ENCODE data around the gene DSG2.
A peak's percentile ranks its signal among the peaks of the same experiment; 100 is the strongest.
"Not testable (repeated sequence)": the region's sequence is repeated elsewhere in the genome, so short reads cannot be mapped to it uniquely, and the experiment has no call there.

The DSG2 gene

GRCh38 chr18:31489311-31489710, 8.7 kb upstream of the DSG2 start:
- no peak overlapping the region for H3K27ac ChIP-seq (ENCODE audit: low read length)
- H3K4me1 ChIP-seq (ENCODE audit: control insufficient read depth, low read depth, low read length): no peaks in the 10 kb centered on the region
- no peaks in the 10 kb centered on the region for H3K9me3 ChIP-seq (ENCODE audit: control insufficient read depth, low read depth, low read length)
- no peaks in the 10 kb centered on the region for H3K36me3 ChIP-seq (ENCODE audit: control insufficient read depth, low read depth, low read length)
- no peaks in the 10 kb centered on the region for H3K27me3 ChIP-seq (ENCODE audit: control insufficient read depth, insufficient read depth, low read length)
- no peak overlapping the region for H3K9ac ChIP-seq (ENCODE audit: low read length)
- no peak overlapping the region for H3K4me3 ChIP-seq (ENCODE audit: low read length)

DNA sequence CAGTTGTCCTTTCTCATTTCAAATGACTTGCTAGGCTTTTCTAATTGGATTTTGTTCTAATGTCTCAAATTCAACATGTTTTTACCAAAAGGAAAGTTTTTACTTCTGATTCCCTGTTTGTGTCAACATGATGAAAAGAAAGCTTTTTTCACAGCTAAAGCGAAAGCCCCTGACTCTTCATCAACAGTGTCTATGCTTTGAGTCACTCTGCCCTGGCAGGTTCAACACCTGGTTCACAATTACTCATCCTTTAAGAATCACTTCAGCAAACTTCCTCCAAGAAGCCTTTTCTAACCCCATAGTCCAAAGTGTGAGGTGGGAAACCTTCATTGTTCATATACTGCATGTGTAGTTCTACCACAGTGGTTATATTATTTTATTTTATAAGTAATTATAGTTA, 7.6 kb upstream of the DSG2 start:
- H3K27me3 ChIP-seq (ENCODE audit: control insufficient read depth, insufficient read depth, low read length): no peaks in the 10 kb centered on the region
- H3K36me3 ChIP-seq (ENCODE audit: control insufficient read depth, low read depth, low read length): no peaks in the 10 kb centered on the region
- H3K27ac ChIP-seq (ENCODE audit: low read length): no peak overlapping the region
- no peak overlapping the region for H3K9ac ChIP-seq (ENCODE audit: low read length)
- no peaks in the 10 kb centered on the region for H3K4me1 ChIP-seq (ENCODE audit: control insufficient read depth, low read depth, low read length)
- no peaks in the 10 kb centered on the region for H3K9me3 ChIP-seq (ENCODE audit: control insufficient read depth, low read depth, low read length)
- H3K4me3 ChIP-seq (ENCODE audit: low read length): no peak overlapping the region

DNA sequence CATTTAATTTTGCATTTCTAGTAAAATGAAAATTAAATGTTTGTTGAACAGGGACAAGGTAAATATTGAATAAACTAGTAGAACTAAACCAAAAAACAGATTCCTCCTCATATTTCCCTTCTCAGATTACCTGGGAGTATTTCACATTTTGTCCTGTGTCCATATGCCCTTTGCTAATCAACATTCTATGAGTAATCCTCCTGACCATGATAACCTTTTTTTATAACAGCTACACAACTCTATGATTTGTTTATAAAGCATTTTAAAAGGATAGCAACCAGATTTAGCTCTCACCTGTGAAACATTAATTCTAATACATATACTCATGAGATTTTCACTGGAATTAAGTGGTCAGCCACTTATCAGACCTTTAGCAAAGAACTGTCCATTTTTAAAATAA, 7.1 kb upstream of the DSG2 start:
- Histone ChIP-seq H3K4me1 (ENCODE audit: control insufficient read depth, low read depth, low read length) (no peaks in the 10 kb centered on the region), H3K9ac (ENCODE audit: low read length) (no peak overlapping the region), H3K4me3 (ENCODE audit: low read length) (no peak overlapping the region), H3K27me3 (ENCODE audit: control insufficient read depth, insufficient read depth, low read length) (no peaks in the 10 kb centered on the region), H3K36me3 (ENCODE audit: control insufficient read depth, low read depth, low read length) (no peaks in the 10 kb centered on the region), H3K9me3 (ENCODE audit: control insufficient read depth, low read depth, low read length) (no peaks in the 10 kb centered on the region), H3K27ac (ENCODE audit: low read length) (no peak overlapping the region)

DNA sequence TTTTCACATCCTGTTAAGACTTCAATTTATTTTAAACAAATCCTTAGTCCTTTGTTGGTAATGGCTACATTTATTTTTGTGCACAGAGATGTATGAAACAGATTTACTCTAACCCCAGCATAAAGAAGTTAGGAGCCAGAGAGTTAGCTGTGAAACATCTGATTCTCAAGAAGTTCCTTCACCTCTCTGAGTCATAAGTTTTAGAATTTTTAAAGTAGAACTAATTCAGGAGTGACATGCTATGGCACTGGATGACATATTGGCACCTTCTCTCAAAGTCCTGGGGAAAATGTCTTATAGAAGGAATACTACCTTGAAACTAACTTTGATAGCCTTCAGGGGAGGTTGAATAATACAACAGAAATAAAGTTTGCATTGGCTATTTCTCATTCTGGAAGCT, 6.4 kb upstream of the DSG2 start:
- Histone ChIP-seq H3K4me3 (ENCODE audit: low read length) (no peak overlapping the region), H3K27ac (ENCODE audit: low read length) (no peak overlapping the region)

DNA sequence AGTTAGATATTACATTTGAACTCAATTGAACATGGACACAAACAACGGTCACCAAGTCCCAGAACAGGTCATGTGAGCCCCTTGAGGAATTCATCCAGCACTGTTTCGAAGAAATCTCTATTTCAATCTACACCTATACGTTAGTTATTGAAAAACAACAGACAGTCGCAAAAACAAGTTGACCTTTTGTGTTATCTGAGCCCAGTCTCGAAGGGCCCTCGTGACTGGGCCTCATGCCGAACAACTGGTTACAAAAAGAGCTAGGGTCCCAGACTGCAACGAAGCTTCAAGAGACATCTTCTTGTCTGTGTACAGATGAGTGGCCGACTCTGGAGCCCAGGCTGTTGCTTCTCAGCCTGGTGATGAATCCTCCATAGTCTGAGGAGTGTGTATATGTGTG, 5.3 kb upstream of the DSG2 start:
- H3K4me1 ChIP-seq (ENCODE audit: control insufficient read depth, low read depth, low read length): no peaks in the 10 kb centered on the region
- no peaks in the 10 kb centered on the region for H3K36me3 ChIP-seq (ENCODE audit: control insufficient read depth, low read depth, low read length)
- no peaks in the 10 kb centered on the region for H3K9me3 ChIP-seq (ENCODE audit: control insufficient read depth, low read depth, low read length)
- H3K4me3 ChIP-seq (ENCODE audit: low read length): no peak overlapping the region
- H3K27ac ChIP-seq (ENCODE audit: low read length): no peak overlapping the region
- H3K27me3 ChIP-seq (ENCODE audit: control insufficient read depth, insufficient read depth, low read length): peaks cover 11% of the 10 kb centered on the region
- H3K9ac ChIP-seq (ENCODE audit: low read length): no peak overlapping the region

More for the DNA sequence above, 6.4 kb upstream of the DSG2 start:
- Histone ChIP-seq H3K36me3 (ENCODE audit: control insufficient read depth, low read depth, low read length) (no peaks in the 10 kb centered on the region), H3K9ac (ENCODE audit: low read length) (no peak overlapping the region), H3K9me3 (ENCODE audit: control insufficient read depth, low read depth, low read length) (no peaks in the 10 kb centered on the region), H3K4me1 (ENCODE audit: control insufficient read depth, low read depth, low read length) (no peaks in the 10 kb centered on the region), H3K27me3 (ENCODE audit: control insufficient read depth, insufficient read depth, low read length) (peaks cover 1% of the 10 kb centered on the region)

- peaks cover 11% of the 10 kb centered on the region for H3K27me3 ChIP-seq (ENCODE audit: control insufficient read depth, insufficient read depth, low read length)
- no peak overlapping the region for H3K9ac ChIP-seq (ENCODE audit: low read length)
- no peaks in the 10 kb centered on the region for H3K9me3 ChIP-seq (ENCODE audit: control insufficient read depth, low read depth, low read length)
- H3K4me3 ChIP-seq (ENCODE audit: low read length): no peak overlapping the region
- no peak overlapping the region for H3K27ac ChIP-seq (ENCODE audit: low read length)
- no peaks in the 10 kb centered on the region for H3K4me1 ChIP-seq (ENCODE audit: control insufficient read depth, low read depth, low read length)
- H3K36me3 ChIP-seq (ENCODE audit: control insufficient read depth, low read depth, low read length): no peaks in the 10 kb centered on the region
Observed at GRCh38 chr18:31493171-31493570, 4.8 kb upstream of the DSG2 start.

DNA sequence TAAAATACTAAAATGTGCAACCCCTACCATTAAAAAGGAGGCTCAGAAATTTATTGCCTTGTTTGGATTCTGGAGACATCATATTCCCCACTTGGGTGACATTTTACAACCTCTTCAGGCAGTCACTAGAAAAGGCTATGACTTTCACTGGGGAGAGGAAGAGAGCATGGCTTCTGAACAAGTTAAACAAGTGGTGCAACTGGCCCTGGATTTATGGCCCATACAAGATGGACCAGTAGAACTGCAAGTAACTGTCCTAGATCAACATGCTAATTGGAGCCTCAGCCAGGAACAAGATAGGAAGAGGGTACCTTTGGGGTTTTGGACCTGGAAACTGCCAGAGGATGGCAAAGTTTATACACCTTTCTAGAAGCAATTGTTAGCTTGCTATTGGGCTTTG, 4.0 kb upstream of the DSG2 start:
- H3K36me3 ChIP-seq (ENCODE audit: control insufficient read depth, low read depth, low read length): no peaks in the 10 kb centered on the region
- no peaks in the 10 kb centered on the region for H3K9me3 ChIP-seq (ENCODE audit: control insufficient read depth, low read depth, low read length)
- H3K4me1 ChIP-seq (ENCODE audit: control insufficient read depth, low read depth, low read length): peaks cover under 1% of the 10 kb centered on the region
- H3K9ac ChIP-seq (ENCODE audit: low read length): no peak overlapping the region
- H3K27me3 ChIP-seq (ENCODE audit: control insufficient read depth, insufficient read depth, low read length): peaks cover 11% of the 10 kb centered on the region
- H3K4me3 ChIP-seq (ENCODE audit: low read length): no peak overlapping the region
- no peak overlapping the region for H3K27ac ChIP-seq (ENCODE audit: low read length)

- H3K36me3 ChIP-seq (ENCODE audit: control insufficient read depth, low read depth, low read length): not testable (repeated sequence)
Observed at GRCh38 chr18:31494705-31495244, 3.2 kb upstream of the DSG2 start.

DNA sequence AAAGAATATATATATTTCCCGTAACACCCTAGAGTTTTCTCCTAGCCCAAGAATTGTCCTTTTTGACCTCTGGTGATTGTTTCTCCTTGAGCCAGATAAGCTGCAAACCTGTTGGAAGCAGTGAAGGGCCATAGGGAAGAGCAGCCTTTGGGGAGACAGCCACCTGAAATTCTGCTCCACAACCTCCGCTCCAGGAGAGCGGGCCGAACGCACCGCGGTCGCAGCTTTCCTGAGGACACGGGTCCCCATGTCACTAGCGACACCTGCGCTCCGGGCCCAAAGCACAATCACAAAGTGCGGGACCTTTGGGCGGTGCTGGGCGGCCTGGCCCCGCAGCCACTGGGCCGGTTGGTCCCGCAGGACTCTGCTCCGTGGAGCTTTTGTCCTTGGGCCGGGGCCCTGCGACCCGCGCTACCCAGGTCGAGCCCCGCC, 557 bp upstream of the DSG2 start:
- H3K9ac ChIP-seq (ENCODE audit: low read length): peak overlapping the region; percentile 96
- no peaks in the 10 kb centered on the region for H3K36me3 ChIP-seq (ENCODE audit: control insufficient read depth, low read depth, low read length)
- H3K4me1 ChIP-seq (ENCODE audit: control insufficient read depth, low read depth, low read length): peaks cover 16% of the 10 kb centered on the region
- H3K27ac ChIP-seq (ENCODE audit: low read length): no peak overlapping the region
- H3K4me3 ChIP-seq (ENCODE audit: low read length): peak overlapping the region; percentile 98
- peaks cover 11% of the 10 kb centered on the region for H3K27me3 ChIP-seq (ENCODE audit: control insufficient read depth, insufficient read depth, low read length)
- H3K9me3 ChIP-seq (ENCODE audit: control insufficient read depth, low read depth, low read length): no peaks in the 10 kb centered on the region

More at GRCh38 chr18:31494705-31495244, 3.2 kb upstream of the DSG2 start:
- not testable (repeated sequence) for H3K9me3 ChIP-seq (ENCODE audit: control insufficient read depth, low read depth, low read length); H3K4me3 ChIP-seq (ENCODE audit: low read length); H3K9ac ChIP-seq (ENCODE audit: low read length); H3K27ac ChIP-seq (ENCODE audit: low read length); H3K4me1 ChIP-seq (ENCODE audit: control insufficient read depth, low read depth, low read length)
- peaks cover 11% of the 10 kb centered on the region for H3K27me3 ChIP-seq (ENCODE audit: control insufficient read depth, insufficient read depth, low read length)

DNA sequence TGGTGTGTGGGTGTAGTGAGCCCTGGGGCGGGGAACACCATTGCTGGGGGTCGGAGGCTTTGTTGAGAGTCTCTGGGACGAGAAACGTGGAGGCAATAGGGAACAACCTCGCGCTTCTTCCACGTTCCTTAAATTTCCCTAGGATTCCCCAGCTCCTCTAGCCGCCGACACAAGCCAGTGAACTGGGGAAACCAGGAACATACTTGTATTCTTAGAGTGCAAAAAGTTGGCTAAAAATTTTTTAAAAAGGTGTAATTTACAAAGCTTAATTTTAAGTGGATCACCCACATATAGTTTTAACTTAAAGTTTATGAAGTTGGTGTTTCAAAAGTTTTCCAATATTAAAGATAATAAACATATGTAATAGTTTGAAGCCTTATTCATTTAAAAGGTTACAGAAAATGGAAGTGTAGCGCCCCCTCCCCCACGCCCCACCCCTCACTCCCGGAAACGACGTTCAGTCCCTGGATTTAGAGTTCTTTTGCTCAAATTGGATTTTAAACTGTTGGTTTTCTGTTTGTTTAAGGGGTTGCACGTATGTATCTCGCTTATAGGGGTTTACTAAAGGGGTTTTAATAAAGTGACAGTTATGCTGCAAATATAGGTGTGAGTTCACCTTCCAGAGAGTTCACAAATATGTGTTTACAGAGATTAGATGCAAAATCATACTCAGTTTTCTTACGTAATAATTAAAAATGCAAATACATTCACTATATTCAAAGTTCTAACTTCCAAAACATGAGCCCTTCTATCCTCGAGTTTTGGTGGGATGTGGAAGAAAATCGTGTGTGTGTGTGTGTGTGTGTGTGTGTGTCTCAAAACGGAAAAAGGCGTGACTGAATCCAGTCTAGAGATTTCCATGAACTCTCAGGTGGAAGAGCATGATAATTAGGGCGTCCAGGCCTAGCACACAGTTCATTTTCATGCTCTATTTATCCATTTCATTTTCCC, 872 bp downstream of the DSG2 start:
- peak overlapping the region; percentile 96 for H3K9ac ChIP-seq (ENCODE audit: low read length)
- H3K36me3 ChIP-seq (ENCODE audit: control insufficient read depth, low read depth, low read length): no peaks in the 10 kb centered on the region
- H3K9me3 ChIP-seq (ENCODE audit: control insufficient read depth, low read depth, low read length): no peaks in the 10 kb centered on the region
- peaks cover 11% of the 10 kb centered on the region for H3K27me3 ChIP-seq (ENCODE audit: control insufficient read depth, insufficient read depth, low read length)
- H3K4me3 ChIP-seq (ENCODE audit: low read length): peak overlapping the region; percentile 98
- peak overlapping the region; percentile 91 for H3K27ac ChIP-seq (ENCODE audit: low read length)
- peaks cover 16% of the 10 kb centered on the region for H3K4me1 ChIP-seq (ENCODE audit: control insufficient read depth, low read depth, low read length)

DNA sequence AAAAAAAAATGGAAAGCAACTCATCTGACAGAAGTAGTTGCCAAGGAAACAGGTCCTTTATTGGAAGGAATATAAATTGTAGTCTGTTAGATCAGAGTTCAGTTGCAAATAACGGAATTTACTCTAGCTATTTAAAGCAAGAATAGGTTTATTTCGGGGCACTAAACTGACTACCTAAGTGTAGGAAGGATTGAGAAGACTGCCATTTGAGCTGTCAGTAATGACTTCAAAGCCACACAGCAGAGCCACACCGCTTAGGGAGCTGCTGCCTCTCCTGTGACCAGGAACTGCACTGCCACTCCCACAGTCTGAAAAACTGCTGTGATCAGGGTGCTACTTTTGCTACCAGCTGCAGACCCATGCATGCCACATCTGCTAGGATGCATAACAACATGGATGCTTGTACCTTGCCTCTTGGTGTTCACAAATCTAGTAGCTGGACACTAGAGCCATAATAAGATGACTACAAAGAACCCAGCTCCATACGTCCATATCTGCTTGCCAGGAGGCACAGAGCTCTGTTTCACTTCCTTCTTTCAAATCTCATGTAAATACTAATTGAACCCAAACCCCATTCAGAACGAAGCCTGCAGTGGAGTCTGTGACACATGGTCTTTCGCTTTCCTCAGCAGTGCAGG, 2.2 kb downstream of the DSG2 start:
- no peaks in the 10 kb centered on the region for H3K9me3 ChIP-seq (ENCODE audit: control insufficient read depth, low read depth, low read length)
- H3K36me3 ChIP-seq (ENCODE audit: control insufficient read depth, low read depth, low read length): no peaks in the 10 kb centered on the region
- H3K27ac ChIP-seq (ENCODE audit: low read length): no peak overlapping the region
- peaks cover 16% of the 10 kb centered on the region for H3K4me1 ChIP-seq (ENCODE audit: control insufficient read depth, low read depth, low read length)
- no peak overlapping the region for H3K4me3 ChIP-seq (ENCODE audit: low read length)
- H3K9ac ChIP-seq (ENCODE audit: low read length): no peak overlapping the region
- H3K27me3 ChIP-seq (ENCODE audit: control insufficient read depth, insufficient read depth, low read length): peaks cover 11% of the 10 kb centered on the region
